ENCODE results near the gene DAGLA. TPM values are rescaled to one million over a fixed set of nuclear protein-coding genes. Genes with fewer than 3 reads are reported as not detected.

The DAGLA gene
- total RNA-seq, 6 experiments from 2014 or later, result 2.4 to 4.2 (median 3.3) TPM

DNA sequence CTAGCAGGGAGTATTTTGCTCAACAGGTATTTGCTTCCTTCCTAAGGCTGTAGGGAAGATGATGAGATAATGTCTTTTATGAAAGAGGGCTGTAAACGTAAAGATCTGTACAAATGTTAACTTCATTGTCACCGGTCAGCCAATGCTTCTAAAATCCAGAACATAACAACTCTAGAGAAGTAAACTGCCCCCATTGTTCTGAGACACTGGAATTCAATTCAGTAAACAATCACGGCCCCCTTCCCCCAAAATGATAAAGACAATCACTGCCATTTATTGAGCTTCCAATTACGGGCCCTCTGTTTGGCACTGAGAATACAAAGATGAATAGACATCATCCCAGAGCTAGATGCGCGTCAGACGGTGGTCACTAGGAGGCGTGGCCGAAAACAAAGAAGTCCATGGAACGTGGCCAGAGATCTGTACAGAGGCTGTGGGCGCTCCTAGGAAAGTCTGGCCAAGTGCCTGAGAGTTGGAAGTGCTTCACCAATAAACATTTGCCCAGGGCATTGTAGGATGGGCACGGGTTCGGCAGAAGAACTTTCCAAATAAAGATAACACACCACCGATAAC, 111.6 kb downstream of the DAGLA start:
- peak; percentile 86 for DNase-seq
- Mint-ChIP-seq H3K9me3 (no peaks in the 10 kb centered on the region), H3K4me3 (peak overlapping the region; percentile 99), H3K36me3 (ENCODE audit: low read depth) (peaks cover 15% of the 10 kb centered on the region; the same call in 1 of the 2 replicates), H3K4me1 (ENCODE audit: low read depth) (peaks cover 35% of the 10 kb centered on the region), H3K27me3 (ENCODE audit: insufficient read depth) (no peaks in the 10 kb centered on the region; the same call in 1 of the 2 replicates), H3K27ac (peak overlapping the region; percentile 100)
- TF ChIP-seq, protein P1, sequence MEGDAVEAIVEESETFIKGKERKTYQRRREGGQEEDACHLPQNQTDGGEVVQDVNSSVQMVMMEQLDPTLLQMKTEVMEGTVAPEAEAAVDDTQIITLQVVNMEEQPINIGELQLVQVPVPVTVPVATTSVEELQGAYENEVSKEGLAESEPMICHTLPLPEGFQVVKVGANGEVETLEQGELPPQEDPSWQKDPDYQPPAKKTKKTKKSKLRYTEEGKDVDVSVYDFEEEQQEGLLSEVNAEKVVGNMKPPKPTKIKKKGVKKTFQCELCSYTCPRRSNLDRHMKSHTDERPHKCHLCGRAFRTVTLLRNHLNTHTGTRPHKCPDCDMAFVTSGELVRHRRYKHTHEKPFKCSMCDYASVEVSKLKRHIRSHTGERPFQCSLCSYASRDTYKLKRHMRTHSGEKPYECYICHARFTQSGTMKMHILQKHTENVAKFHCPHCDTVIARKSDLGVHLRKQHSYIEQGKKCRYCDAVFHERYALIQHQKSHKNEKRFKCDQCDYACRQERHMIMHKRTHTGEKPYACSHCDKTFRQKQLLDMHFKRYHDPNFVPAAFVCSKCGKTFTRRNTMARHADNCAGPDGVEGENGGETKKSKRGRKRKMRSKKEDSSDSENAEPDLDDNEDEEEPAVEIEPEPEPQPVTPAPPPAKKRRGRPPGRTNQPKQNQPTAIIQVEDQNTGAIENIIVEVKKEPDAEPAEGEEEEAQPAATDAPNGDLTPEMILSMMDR (IDR thresholded peaks at IDR 0.05), result peak; percentile 46

DNA sequence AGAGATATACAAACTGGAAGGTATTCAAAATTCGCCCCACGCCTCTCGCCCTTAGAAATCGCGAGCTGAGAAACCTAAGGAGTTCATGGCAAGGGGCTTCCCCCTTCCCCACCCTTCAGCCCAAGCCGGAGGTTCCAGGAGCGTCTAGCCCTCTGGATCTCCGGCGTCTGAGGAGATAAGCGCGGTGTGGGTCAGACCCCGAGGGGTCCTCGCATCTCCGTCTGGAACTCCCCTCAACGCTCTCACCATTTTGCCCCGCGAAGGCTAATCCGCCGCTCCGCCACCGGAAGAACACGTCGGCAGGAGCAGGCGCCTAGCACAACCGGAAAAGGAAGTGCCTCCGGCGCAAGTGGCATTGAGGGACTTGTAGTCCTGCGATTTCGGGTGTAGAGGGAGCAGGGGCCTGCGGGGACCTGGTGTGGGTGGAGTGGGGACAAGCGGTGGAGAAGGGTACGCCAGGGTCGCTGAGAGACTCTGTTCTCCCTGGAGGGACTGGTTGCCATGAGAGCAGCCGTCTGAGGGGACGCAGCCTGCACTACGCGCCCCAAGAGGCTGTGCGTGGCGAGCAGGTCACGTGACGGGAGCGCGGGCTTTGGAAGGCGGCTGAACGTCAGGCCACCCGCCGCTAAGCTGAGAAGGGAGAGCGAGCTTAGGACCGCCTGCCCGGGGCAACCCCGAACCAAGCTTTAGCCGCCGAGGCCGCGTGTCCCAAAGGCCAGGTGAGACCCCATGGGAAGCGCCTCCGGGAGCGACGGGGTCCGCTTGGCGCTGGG, 112.3 kb downstream of the DAGLA start, which contains the start of the genes FEN1 and TMEM258:
FEN1 (plus strand) TSS at position 602 of the 773 bp plus-strand sequence. CDS start 2,451 bp downstream, outside the sequence.
TMEM258 (minus strand) TSS at position 290 of the 773 bp plus-strand sequence; CDS start at position 249, 41 bp downstream.
- Mint-ChIP-seq H3K36me3 (ENCODE audit: low read depth) (peaks cover 15% of the 10 kb centered on the region; the same call in 1 of the 2 replicates), H3K27ac (peak within 1 kb of the TSS; percentile 100), H3K9me3 (no peaks in the 10 kb centered on the region), H3K27me3 (ENCODE audit: insufficient read depth) (no peaks in the 10 kb centered on the region), H3K4me1 (ENCODE audit: low read depth) (peaks cover 42% of the 10 kb centered on the region), H3K4me3 (peak within 1 kb of the TSS; percentile 99)
- peak; percentile 88 for DNase-seq
- TF ChIP-seq, protein P1 (IDR thresholded peaks at IDR 0.05), result peak; percentile 8; the same call in 1 of the 2 replicates

DNA sequence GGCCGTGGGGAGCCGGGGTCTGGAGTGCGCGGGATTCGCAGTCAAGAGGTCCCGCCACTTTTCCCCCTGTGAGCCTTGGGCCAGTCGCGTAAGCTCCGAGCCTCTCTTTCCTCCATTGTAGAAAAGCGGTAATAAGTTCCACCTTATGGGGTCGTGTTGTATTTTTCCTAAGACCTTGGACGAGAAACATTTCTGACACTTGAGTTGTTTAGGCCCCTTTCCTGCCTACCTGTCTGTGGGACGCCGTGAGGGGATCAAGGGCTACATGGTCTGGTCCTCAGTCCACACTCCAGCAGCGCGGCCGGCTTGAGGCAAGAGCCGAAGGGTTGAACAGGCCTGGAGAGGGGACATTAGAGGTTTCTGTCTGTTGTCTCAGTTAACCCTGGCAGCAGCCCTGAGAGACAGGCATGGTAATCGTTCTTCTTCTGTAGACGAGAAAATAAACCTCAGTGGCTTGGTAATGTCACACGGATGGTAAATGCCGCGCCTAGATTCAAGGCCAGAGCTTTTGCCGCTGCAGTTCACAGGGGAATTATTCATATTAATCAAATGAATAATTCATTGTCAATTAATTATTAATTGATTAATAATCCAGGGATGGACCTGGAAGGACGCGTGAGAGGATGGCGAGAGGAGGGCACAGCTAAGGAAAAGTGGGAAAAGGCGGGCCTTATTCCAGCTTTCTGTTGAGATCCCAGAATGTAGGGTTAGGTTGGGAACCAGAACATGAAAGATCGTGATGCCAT, 113.1 kb downstream of the DAGLA start:
- Mint-ChIP-seq H3K4me3 (peak overlapping the region; percentile 99), H3K27me3 (ENCODE audit: insufficient read depth) (no peaks in the 10 kb centered on the region), H3K36me3 (ENCODE audit: low read depth) (peaks cover 15% of the 10 kb centered on the region; the same call in 1 of the 2 replicates), H3K27ac (peak overlapping the region; percentile 100), H3K9me3 (no peaks in the 10 kb centered on the region), H3K4me1 (ENCODE audit: low read depth) (peaks cover 47% of the 10 kb centered on the region)
- TF ChIP-seq, protein P1 (IDR thresholded peaks at IDR 0.05), result no peak
- DNase-seq, result no peak

DNA sequence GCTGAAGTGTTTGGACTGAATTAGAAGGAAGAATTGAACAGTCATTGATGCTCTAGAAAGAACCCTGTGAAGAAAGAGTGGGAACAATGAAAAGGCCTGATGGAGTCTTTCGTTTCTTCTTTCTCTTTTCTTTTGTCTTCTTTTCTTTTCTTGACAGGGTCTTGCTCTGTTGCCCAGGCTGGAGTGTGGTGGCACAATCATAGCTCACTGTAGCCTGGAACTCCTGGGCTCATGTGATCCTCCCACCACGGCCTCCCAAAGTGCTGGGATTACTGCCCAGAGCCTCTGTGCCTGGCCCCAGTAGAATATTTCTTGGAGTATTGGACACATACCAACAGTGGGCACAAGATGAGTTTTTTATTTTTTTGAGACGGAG, 113.6 kb downstream of the DAGLA start:
- no peaks in the 10 kb centered on the region for H3K9me3 Mint-ChIP-seq
- peaks cover 47% of the 10 kb centered on the region for H3K4me1 Mint-ChIP-seq (ENCODE audit: low read depth)
- peak overlapping the region; percentile 99 for H3K4me3 Mint-ChIP-seq
- TF ChIP-seq, protein P1 (IDR thresholded peaks at IDR 0.05), result no peak
- no peaks in the 10 kb centered on the region for H3K27me3 Mint-ChIP-seq (ENCODE audit: insufficient read depth)
- peaks cover 15% of the 10 kb centered on the region; the same call in 1 of the 2 replicates for H3K36me3 Mint-ChIP-seq (ENCODE audit: low read depth)
- H3K27ac Mint-ChIP-seq, result peak overlapping the region; percentile 100
- DNase-seq, result no peak

DNA sequence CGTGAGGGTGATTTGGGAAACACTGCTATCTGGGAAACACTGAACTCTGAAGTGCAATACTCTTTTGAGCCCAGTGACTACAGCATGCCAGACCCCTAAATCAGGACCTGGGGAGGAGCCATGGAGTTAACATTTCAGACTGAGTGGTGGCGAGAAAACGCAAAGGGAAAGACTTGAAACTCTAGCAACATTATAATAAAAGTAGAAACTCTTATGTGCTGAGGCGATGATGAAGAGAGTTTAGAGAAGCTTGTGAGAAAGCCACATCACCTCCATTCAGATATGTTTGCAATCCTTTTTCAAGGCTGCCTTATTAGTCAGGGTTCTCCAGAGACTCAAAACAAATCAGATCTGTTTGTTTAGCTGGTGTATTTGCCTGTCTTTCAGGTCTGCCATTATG, 114.4 kb downstream of the DAGLA start:
- no peak overlapping the region for H3K27ac Mint-ChIP-seq
- H3K27me3 Mint-ChIP-seq (ENCODE audit: insufficient read depth), result no peaks in the 10 kb centered on the region
- H3K9me3 Mint-ChIP-seq, result no peaks in the 10 kb centered on the region
- peak overlapping the region; percentile 23; the same call in 1 of the 2 replicates for H3K4me3 Mint-ChIP-seq
- DNase-seq, result no peak
- TF ChIP-seq, protein P1 (IDR thresholded peaks at IDR 0.05), result no peak
- peaks cover 47% of the 10 kb centered on the region for H3K4me1 Mint-ChIP-seq (ENCODE audit: low read depth)
- peaks cover 10% of the 10 kb centered on the region; the same call in 1 of the 2 replicates for H3K36me3 Mint-ChIP-seq (ENCODE audit: low read depth)
